IPS DF 4.7 (cell line): Measurements from ENCODE around the gene TRMT1.

Experiments used
- DNase-seq: peaks from one replicate; pipeline ENCODE4 v3.0.0-alpha.2; 2013; ENCODE audit warnings: low spot score; ENCODE audit errors: extremely low read depth

The TRMT1 gene

DNA sequence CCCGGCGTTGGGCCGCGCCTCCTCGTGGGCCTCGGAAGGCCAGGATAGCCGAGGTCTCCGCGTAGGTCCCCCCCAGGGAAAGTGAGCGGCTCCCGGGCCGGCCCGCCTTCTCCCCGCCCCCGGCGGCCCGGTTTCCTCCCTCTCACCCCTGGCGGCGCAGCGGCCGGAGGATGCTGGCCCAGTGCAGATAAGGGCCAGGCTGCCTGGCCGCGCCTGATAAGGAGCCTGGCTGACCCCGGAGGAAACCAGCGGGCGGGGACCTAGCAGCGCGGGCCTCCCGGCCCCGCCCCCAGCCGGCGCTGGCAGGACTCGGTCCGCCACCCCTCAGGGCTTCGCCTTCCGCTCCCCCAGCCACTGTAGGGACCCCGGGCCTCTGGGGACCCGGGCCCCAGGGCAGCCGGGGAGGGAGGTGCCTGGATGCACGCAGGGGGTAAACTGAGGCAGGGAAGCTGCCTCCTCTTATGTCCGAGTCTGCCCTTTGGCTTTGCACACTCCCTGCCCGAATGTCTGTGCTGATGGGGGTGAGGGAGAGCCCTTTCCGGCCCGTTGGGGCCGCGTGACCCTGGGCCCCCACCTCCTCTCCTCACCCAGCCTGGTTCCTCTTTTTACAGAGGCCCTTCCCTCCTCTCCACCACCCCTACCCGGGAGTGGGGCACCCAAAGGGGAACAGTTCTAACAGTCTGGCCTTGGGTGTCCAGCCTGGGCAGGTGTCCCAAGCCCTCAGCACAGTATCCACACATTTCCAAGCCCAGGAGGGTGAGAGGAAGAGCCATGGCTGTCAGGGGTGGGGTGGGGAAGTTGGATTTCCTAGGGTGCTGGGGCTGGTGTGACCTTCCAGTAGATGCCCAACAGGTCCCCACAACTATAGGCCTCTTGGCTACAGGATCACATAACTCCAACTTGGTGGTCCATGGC lies 13.6 kb downstream of the TRMT1 start, which contains the start of gene LYL1:
LYL1 (minus strand) TSS at position 193 of the 915 bp plus-strand sequence. CDS start 1,687 bp downstream, outside the sequence.
- no peak for DNase-seq

DNA sequence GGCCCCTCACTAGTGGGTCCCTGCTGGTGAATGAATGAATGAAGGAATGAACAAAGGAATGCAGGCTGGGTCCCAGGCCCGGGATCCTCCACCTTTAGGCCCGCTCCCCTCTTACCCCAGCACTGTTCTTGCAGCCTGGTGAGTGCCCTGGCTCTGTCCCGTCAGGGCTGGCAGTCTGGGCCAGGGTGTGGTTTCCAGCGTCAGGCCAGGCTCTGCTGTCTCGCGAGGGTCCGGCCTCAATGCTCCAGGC lies 14.2 kb downstream of the TRMT1 start:
- DNase-seq = no peak

DNA sequence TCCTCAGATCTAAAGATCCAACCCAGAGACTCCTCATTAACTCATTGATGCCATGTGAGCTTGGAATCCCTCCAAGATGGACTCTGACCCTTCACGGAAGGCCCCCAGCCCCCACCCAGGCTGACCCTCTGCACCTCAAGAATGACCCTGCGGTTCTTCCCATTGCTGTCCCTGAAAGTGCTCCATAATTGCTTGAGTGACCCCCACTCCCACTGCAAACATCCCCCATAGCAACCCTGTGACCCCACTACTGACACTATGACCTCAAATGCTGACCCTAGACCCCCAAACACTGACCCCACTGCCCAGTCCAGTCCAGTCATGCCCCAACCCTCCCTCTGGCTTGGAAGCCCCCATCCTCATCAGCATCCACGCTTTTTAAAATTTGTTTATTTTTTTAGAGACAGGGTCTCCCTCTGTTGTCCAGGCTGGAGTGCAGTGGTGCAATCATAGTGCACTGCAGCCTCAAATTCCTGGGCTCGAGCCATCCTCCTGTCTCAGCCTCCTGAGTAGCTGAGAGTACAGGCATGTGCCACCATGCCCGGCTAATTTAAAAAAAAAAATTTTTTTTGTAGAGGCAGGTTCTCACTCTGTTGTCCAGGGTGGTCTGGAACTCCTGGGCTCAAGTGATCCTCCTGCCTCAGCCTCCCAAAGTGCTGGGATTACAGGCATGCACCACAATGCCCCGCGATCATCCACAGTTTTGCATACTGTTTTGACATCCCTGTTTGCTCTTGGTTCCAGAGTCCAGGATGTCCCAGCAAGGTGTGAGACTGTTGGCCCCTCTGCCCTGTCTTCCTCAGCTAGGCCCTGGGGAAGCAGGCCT lies 14.7 kb downstream of the TRMT1 start:
- no peak for DNase-seq

DNA sequence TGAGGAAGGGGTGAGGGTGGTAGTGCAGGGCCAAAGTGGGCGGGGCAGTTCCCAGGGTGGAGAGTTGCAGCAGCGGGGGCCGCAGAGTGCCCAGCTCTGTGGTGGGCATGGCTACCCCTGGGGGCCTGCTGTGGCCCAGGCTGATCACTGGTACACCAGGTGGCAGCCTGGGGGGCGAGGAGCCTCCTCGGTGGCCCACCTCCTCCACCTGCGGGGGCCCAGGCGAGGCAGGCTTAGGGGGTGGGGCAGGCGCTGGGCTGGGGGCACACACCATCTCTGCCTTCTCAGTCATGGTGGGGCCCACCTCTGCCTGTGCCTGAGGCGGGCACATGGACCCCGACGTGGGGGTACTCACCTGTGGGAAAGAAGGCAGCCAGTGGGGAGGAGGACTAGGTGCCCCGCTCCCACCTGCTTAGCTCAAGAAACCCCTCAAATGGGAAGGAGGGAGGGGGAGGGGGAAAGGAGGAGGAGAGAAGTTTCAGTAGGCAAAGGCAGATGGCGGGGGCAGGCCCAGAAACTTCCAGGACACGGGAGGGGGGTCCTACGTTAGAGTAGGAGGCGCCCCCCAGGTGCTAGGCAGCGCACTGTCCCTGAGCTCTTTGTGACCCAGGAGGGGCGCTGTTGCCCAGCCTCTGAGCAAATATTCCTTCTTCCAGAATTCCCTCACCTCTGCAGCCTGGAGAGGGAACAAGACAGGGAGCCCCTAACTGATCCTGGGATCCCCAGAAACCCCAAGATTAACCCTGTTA lies 15.5 kb downstream of the TRMT1 start:
- no peak for DNase-seq

DNA sequence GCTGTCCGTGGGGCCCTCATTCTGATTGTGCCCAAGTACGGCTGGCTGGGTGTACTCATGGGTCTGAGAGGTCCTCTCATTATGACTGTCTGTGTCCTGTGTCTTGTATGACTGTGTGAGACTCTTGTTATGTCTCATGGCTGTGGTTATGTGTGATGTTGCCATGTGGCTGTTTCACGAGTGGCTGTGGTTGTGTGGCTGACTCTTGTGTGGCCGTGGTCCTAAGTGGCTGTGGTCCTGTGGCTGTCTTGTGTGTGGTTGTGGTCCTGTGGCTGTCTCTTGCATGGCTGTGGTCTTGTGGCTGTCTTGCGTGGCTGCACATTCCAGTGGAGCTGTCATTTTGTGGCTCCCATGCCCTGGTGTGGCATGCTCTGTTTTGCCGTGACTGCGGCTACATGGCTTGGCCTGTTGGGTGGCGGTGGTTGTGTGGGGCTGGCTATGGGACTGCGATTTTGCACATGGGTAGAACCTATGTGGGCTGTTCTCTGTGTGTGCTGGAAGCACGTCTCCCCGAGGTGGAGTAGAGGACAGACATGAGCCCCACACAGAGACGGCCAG lies 16.4 kb downstream of the TRMT1 start:
- no peak for DNase-seq

DNA sequence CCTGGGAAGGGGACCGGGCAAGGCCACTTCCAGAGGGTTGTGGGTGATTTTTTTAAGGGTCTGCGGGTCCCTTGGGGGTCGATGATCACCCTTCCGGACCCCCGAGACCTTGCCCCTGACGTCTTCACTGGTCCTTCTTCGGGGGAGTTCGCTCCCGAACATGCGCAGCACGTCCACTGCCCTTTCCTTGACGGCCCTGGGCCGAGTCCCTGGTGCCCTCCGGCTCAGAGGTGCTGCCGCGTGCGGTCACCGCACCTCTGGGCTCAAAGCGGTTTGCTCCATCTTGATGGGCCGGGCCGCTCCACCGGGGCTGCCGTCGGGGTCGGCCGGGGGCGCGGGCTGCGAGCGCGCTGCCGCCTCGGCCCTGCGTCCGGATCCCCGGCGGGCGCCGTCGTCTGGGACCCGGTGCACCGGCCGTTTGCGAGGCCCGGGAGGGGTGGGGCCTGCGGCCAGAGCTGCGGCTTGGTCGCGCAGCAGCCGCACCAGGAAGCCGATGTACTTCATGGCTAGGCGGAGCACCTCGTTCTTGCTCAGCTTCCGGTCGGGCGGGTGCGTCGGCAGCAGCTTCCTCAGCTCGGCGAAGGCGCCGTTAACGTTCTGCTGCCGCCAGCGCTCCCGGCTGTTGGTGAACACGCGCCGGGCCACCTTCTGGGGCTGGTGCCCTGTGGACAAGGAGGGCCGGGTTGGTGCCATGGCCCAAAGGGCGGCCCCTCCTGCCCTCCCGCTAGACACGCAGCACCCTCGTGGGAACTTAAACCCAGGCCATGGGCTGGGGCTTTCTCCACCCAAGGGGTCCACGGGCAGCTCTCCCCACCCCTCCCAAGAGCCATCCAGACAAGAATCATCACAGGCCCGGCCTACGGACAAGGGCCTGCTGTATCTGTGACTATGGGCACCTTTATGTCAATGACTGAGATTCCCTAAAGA lies 17.2 kb downstream of the TRMT1 start:
- no peak for DNase-seq

DNA sequence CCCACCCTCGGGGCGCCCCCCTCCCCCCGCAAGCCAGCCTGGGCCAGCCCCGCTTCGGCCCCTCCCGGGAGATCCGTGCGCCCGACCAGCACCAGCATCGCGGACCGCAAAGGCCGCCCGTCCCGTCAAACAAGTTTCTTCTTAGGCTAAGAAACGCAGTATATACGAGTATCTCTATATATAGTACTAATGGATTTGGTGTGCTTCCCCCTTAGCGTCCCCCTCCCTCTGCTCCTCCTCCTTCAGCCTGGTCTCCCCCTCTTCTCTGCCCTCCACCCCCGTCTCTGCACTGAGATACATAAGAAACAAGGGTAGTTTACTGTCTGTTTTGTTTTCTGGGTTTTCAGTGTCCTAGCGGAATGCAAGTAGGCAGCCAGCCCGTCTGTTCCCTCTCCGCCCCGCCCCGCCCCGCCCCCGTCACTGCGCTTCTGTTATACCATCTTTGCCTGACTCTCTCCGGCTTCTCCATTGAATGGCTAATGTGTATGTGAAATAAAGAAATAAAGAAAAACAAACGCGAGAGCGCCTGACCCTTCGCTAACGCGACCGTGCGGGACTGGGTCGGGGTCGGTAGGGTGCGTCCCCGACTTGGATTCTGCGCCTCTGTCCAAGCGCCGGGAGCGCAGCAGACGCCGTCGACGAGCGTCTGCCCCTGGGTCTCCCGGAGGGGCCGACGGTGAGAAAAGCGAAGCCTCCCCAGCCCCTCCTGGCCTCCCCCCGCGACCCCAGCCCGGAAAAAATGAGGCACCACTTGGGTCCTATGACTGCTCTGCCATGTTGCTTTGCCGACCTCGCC lies 18.1 kb downstream of the TRMT1 start:
- no peak for DNase-seq

DNA sequence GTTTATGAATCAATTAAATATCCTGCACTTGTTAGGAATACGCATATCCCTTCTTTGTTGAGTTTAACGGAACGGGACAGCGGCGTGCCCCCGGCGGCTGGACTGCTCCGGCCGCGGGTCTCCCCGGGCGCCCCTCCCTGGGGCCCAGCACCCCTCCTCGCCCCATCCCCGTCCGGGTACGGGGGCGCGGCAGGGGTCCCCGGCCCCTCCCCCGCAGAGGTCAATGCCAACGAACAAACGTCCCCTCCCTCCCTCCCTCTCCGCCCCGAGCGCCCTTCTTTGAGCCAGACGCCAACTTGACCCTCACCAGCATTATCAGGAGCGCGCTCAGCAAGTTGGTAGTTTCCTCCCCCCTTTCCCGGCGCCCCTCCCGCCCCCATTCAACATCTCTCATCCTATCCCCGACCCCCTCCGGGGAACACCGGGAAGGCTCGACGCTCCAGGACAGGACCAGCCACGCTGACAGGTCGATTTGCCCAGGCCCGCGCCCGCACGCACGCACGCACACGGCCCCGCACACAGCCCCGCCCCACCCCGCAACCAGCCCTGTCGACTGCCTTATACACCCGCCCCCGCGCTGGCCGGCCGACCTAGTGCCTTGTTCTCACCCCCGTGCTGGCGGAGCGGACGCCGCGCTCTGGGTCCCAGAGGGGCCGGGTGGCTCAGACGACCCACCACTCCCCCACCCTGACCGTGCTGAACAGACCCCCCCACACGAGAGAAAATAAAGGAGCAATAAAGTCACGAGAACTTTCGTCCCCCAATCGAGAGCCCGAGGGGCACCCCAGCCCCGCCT lies 18.9 kb downstream of the TRMT1 start:
- DNase-seq = no peak

DNA sequence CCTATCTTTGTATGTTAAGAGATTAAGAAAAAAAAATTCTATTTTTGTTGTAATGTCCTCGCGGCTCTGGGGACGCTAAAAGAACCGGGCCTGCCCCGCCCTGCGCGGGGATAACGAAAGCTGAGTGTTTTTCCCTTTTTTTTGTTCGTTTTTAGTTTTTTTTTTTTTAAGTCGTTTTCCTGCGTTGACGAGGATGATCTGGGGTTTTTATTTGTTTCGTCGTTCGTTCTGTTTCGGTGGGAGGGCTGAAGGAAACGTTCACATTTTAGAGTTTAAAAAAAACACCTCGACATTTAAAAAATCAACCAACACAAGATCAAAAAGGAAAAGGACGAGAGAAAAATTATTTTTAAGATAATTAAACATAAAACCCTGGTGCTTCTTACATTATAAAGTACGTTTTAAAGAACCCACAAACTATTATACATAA lies 19.5 kb downstream of the TRMT1 start:
- DNase-seq = no peak

DNA sequence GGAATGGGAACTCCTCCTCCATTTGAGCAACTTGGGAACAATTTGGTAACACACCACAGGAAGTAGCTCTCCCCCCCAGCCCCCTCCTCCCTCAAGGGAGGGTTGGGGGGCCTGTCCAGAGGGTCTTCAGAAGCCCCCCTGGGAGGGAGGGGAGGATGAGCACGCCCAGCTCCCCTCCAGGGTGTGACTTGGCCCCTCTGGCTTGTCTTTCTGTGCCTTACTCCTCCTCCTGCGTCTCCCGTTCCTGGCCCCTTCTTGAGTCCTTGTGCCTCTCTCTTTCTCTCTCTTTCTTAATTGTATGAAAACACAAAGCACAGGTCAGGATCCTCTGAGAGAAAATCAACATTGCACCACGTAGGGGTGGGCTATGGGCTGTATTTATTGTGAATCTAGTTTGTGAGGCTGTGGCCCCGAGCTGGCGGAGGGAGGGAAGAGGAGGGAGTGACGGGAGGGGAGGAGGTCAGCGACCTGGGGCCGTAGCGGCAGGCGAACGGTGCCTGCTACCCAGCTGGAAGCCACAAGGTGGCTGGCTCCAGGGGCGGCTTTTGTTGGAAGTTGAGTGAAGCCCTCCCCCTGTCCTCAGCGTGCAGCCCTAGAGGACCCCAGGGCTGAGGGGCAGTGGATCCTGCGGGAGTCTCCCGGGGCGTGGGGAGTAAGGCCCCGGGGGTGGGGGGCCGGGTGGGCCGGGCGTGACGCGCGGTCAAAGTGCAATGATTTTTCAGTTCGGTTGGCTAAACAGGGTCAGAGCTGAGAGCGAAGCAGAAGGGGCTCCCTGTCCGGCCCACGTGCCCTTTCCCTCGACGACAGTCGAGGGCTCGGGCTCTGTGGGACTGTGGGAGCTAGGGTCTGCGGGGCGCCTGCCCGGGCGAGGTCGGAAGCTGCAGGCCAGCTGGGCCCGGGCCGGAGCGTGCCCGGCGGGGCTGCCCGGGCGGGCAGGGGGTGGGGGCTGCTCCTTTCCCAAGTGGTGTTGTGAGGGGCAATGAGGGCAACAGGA lies 20.3 kb downstream of the TRMT1 start:
- no peak for DNase-seq

DNA sequence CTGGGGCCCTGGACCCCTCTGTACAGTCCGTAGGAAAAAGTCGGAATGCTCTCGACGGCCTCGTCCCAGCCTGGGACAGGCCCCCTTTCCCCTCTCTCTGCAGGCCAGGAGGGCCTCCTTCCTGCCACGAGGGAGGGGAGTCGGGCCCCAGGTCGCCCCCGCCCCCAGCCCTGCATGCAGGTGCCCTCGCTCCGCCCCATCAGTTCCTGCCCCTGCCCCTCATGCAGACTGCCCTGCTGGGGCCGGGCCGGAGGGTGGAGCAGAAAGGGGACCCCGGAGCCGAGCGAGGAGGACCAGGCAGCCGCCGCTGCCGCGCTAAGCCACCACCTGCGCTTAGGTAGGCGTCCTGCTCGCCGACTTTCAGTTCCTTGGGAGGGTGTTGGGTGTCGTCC lies 21.2 kb downstream of the TRMT1 start:
- no peak for DNase-seq

DNA sequence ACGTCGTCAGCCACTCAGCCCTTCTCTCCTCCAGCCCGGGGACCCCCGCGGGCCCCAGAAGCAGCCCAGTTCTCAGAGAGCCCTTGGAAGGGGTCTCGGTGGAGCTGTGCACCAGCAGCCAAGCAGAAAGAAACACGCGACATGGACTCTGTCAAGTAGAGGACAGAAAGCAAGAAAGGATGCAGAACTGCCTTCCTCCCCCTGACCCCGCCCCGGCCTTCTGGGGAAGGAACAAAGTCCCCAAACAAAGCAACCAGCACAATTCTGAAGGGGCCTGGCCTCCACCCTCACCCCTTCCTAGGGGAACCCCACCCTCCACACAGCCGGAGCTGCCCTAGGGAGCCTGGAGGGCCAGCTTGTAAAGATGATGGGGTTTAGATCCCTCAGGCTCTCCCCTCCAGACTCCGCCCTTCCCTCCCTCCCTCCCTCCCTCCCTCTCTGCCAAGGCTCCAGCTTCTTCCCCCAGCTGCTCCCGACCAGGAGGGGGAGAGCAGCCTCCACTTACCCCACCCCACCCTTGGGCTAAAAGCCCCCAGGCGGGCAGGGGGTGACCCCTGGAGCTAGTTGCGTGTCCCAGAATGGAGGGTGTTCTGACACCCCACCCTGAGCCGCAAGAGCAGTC lies 21.7 kb downstream of the TRMT1 start:
- no peak for DNase-seq

DNA sequence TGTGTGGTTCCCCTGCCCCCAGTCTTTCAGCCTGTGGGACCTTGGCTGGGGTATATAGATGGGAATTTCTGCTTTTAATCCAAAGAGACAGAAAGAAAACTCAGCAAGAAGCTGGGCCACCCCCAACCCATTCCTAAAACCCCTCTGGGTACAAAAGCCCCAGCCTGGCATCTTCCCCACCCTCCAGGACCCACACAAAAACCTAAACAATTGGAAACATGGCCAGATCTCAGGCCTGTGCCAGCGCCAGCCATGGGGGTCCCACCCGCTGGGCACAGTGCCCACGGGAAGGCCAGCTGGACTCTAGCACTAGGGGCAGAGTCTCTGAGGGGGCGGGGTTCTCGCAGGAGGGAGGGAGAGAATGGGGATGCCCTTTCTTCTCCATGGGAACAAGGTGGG lies 22.4 kb downstream of the TRMT1 start:
- no peak for DNase-seq

DNA sequence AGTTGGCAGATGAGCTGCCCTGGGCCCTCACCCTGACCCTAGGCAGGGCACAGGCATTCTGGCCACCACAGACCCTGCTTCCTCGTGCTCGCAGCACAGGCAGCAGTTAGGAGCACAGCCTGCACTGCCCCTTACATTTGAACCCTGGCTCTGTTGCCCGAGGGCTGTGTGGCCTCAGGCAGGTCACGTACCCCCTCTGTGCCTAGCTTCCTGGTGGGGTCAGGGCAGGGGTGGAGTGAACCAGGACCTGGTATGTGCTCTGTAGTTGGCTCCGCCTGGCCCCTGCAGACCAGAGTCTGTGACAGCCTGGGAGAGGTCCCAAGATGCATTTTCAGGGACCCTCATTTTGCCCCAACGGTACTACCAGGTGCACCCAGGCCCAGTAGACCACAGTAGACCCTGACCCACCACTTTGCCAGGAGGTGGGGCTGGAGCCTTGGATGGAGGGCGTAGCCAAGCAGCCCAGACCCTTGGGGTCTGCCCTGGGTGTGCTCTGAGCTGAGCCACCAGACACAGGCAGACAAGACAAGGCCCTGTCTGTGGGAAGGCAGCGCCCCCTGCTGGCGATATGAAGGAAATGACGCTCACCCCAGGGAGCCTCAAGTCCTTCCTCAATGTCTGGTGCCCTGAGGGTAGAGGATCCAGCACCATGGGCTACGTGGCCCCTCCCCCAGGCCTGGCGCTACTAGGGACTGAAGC lies 23.0 kb downstream of the TRMT1 start:
- DNase-seq = no peak

DNA sequence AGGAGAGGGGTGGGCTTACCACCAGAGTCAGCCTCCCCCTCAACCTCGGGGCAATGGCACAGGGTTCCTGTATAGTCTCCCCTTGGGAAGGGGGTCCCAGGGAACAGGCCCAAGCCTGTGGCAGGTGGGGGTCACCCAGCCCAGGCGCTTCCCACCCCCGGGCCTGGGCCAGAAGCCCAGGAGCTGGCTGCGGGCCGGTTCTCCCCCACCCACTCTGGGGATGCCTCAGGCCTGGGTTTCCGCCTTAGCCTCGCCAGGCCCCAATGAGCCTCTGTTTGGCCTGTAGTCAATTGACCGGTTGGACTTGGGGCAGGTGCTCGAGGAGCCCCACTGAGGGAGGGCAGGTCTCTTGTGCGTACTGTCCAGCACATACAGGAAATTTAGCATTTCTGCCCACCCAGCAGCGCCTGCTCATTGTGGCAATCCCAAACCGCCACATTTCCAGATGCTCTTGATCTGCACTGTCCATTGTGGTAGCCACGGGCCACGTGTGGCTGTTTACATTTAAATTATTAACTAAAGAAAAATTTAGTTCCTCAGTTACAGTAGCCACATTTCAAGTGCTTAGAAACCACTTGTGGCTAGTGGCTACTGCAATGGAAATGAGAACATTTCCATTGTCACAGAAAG lies 23.8 kb downstream of the TRMT1 start:
- no peak for DNase-seq

DNA sequence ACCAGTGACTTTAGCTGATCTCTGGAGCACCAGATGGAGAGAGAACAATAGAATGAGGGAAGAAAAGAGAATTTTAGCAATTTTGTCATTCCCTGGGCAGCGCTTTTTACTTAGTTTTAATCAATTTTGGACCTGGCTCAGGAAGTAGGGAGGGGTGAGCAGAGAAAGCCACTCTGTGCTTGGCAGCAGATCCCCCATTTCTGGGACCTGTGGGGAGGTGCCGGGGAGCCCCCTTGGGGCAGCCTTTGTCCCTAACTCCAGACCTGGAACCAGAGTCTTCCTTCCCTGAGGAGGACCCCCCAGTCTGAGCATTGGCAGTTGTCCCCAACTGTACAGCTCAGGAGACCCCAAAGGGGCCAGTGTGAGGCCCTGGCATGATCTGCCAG lies 24.4 kb downstream of the TRMT1 start:
- no peak for DNase-seq
